IPS-15b (cell line): Measurements from ENCODE around the gene CGB5.
"Not testable (repeated sequence)": the region's sequence is repeated elsewhere in the genome, so short reads cannot be mapped to it uniquely, and the experiment has no call there.

Experiments used
- H3K27me3 ChIP-seq: one replicate; pipeline ENCODE4 v1.6.1; 2013; ENCODE audit warnings: low read length; ENCODE audit not compliant: control insufficient read depth, insufficient read depth
- H3K36me3 ChIP-seq: one replicate; pipeline ENCODE4 v1.6.1; 2013; ENCODE audit warnings: low read length; ENCODE audit not compliant: control insufficient read depth, insufficient read depth
- H3K4me1 ChIP-seq: one replicate; pipeline ENCODE4 v1.6.1; 2013; ENCODE audit warnings: mild to moderate bottlenecking, low read length; ENCODE audit not compliant: control insufficient read depth, insufficient read depth
- H3K4me3 ChIP-seq: one replicate; pipeline ENCODE4 v1.5.1; 2013; ENCODE audit warnings: low read depth, low read length
- H3K9ac ChIP-seq: one replicate; pipeline ENCODE4 v1.6.1; 2013; ENCODE audit warnings: low read depth, mild to moderate bottlenecking, low read length
- H3K9me3 ChIP-seq: one replicate; pipeline ENCODE4 v1.6.1; 2013; ENCODE audit warnings: mild to moderate bottlenecking, low read length; ENCODE audit not compliant: control insufficient read depth, insufficient read depth

Gene CGB5

GRCh38 chr19:49064768-49065611, 21.3 kb downstream of the CGB5 start, which contains the start of gene NTF4:
NTF4 (minus strand) TSS chr19:49064818; CDS start chr19:49061997, 2,821 bp downstream.
- H3K4me1 ChIP-seq: peaks cover 9% of the 10 kb centered on the region
- H3K36me3 ChIP-seq: no peaks in the 10 kb centered on the region
- H3K9me3 ChIP-seq: no peaks in the 10 kb centered on the region
- peak within 1 kb of the TSS; percentile 43 for H3K4me3 ChIP-seq
- H3K9ac ChIP-seq: peak within 1 kb of the TSS; percentile 65
- peaks cover 45% of the 10 kb centered on the region for H3K27me3 ChIP-seq

- peaks cover 54% of the 10 kb centered on the region for H3K27me3 ChIP-seq
- peak overlapping the region; percentile 43 for H3K4me3 ChIP-seq
- peaks cover 9% of the 10 kb centered on the region for H3K4me1 ChIP-seq
- no peaks in the 10 kb centered on the region for H3K9me3 ChIP-seq
- no peaks in the 10 kb centered on the region for H3K36me3 ChIP-seq
- no peak overlapping the region for H3K9ac ChIP-seq
Measured at GRCh38 chr19:49065905-49066512, 22.4 kb downstream of the CGB5 start.

GRCh38 chr19:49067554-49067953, 23.9 kb downstream of the CGB5 start:
- H3K9ac ChIP-seq: no peak overlapping the region
- H3K9me3 ChIP-seq: no peaks in the 10 kb centered on the region
- H3K4me3 ChIP-seq: no peak overlapping the region
- peaks cover 61% of the 10 kb centered on the region for H3K27me3 ChIP-seq
- H3K4me1 ChIP-seq: peaks cover 9% of the 10 kb centered on the region
- no peaks in the 10 kb centered on the region for H3K36me3 ChIP-seq

GRCh38 chr19:49069026-49069425, 25.4 kb downstream of the CGB5 start:
- H3K4me3 ChIP-seq: no peak overlapping the region
- no peaks in the 10 kb centered on the region for H3K36me3 ChIP-seq
- H3K9ac ChIP-seq: no peak overlapping the region
- peaks cover 8% of the 10 kb centered on the region for H3K4me1 ChIP-seq
- H3K9me3 ChIP-seq: no peaks in the 10 kb centered on the region
- peaks cover 74% of the 10 kb centered on the region for H3K27me3 ChIP-seq

- Histone ChIP-seq H3K27me3 (peaks cover 74% of the 10 kb centered on the region), H3K4me3 (no peak overlapping the region), H3K36me3 (no peaks in the 10 kb centered on the region)
Measured at GRCh38 chr19:49070416-49070815, 26.8 kb downstream of the CGB5 start.

GRCh38 chr19:49071860-49072547, 28.4 kb downstream of the CGB5 start:
- H3K9me3 ChIP-seq: no peaks in the 10 kb centered on the region
- H3K36me3 ChIP-seq: no peaks in the 10 kb centered on the region
- no peaks in the 10 kb centered on the region for H3K4me1 ChIP-seq
- H3K9ac ChIP-seq: no peak overlapping the region
- H3K4me3 ChIP-seq: no peak overlapping the region
- H3K27me3 ChIP-seq: peaks cover 58% of the 10 kb centered on the region

More at GRCh38 chr19:49070416-49070815, 26.8 kb downstream of the CGB5 start:
- Histone ChIP-seq H3K9me3 (no peaks in the 10 kb centered on the region), H3K4me1 (peaks cover 6% of the 10 kb centered on the region), H3K9ac (no peak overlapping the region)

GRCh38 chr19:49073514-49074378, 30.1 kb downstream of the CGB5 start:
- Histone ChIP-seq H3K4me1 (no peaks in the 10 kb centered on the region), H3K4me3 (no peak overlapping the region), H3K9ac (no peak overlapping the region), H3K9me3 (no peaks in the 10 kb centered on the region), H3K36me3 (no peaks in the 10 kb centered on the region), H3K27me3 (peaks cover 44% of the 10 kb centered on the region)

GRCh38 chr19:49074869-49075268, 31.2 kb downstream of the CGB5 start:
- not testable (repeated sequence) for H3K9ac ChIP-seq, H3K4me3 ChIP-seq, H3K9me3 ChIP-seq, H3K4me1 ChIP-seq, H3K36me3 ChIP-seq
- peaks cover 33% of the 10 kb centered on the region for H3K27me3 ChIP-seq

- H3K27me3 ChIP-seq: no peaks in the 10 kb centered on the region
- no peak overlapping the region for H3K9ac ChIP-seq
- no peaks in the 10 kb centered on the region for H3K4me1 ChIP-seq
- no peak overlapping the region for H3K4me3 ChIP-seq
- no peaks in the 10 kb centered on the region for H3K9me3 ChIP-seq
- H3K36me3 ChIP-seq: peaks cover 1% of the 10 kb centered on the region
Measured at GRCh38 chr19:49080392-49080791, 36.7 kb downstream of the CGB5 start.

GRCh38 chr19:49081273-49081672, 37.6 kb downstream of the CGB5 start:
- Histone ChIP-seq H3K9ac (no peak overlapping the region), H3K4me3 (no peak overlapping the region), H3K4me1 (peaks cover under 1% of the 10 kb centered on the region), H3K36me3 (peaks cover 4% of the 10 kb centered on the region), H3K9me3 (no peaks in the 10 kb centered on the region), H3K27me3 (no peaks in the 10 kb centered on the region)
